HG03039 (cell line): ENCODE results near the gene SPIRE1.
"Not testable (repeated sequence)": the region's sequence is repeated elsewhere in the genome, so short reads cannot be mapped to it uniquely, and the experiment has no call there.

Source experiments
- ATAC-seq: cut with Tn5 transposase; IDR thresholded peaks from one replicate; pipeline ENCODE4 v1.9.1; 2021; ENCODE audit warnings: mild to moderate bottlenecking, moderate library complexity; ENCODE audit not compliant: unreplicated experiment

SPIRE1 gene

DNA sequence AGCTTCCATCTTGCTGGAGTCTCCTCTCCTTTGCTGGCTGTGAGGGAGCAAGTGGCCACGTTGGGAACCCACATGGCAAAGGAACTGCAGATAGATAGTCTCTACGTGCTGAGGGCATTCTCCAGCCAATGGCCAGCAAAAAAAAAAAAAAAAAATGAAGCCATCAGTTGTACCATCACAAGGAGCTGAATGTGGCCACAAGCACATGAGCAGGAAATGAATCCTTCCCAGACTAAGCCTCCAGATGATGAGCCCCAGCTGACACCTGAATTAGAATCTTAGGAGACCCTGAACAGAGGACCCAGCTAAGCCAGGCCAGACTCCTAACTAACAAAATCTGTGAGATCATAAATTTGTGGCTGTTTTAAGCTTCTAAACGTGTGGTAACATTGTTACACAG, 57.9 kb downstream of the SPIRE1 start:
- ATAC-seq, result no peak

DNA sequence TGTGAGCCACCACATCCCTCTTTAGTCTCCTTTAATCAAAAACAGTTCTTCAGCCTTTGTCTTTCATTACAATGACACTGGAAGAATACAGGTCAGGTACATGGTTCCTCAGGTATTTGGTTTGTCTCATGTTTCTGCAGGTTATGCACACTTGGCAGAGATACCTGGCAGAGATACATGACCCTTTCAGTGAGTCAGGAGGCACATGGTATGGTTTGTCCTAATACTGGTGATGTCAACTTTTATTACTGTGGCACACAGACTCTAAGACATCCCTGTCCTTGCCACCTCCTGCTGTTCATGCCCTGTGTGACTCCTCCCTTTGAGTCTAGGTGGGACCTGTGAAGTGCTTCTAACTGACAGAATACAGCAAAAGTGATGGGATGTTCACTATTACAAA, 58.4 kb downstream of the SPIRE1 start:
- no peak for ATAC-seq

DNA sequence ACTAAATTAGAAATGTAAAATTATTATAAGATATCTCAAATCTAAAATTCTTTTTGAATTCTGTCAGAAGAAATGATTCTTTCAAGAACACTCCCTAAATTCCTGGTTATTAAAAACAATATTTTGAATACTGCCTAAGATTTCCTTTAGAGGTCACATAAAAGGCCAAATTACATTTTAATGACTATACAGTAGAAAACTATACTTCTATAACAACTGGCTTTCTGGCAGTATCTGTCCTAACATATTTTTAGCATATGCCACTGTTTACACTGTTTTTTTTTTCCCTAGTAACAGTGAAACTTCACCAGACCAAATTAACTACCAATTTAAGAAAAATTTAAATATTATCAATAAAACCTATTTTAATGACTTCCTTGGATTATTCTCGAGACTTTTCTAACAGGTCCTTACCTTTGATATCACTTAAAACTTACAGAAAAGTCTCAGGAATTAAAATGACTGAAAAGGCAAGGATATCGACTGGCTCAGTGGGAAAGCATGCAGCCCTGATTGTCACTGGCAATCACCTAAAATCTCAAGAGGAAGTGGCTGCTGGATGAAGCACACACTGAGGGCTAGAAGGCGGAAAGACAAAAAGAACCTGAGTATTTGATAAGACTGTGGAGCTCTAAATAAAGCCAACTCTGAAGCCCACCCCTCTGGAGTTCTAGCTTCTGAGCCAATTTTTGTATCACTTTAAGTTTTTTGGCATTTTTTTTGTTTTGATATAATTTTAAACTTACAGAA, 59.6 kb downstream of the SPIRE1 start:
- ATAC-seq, result no peak

DNA sequence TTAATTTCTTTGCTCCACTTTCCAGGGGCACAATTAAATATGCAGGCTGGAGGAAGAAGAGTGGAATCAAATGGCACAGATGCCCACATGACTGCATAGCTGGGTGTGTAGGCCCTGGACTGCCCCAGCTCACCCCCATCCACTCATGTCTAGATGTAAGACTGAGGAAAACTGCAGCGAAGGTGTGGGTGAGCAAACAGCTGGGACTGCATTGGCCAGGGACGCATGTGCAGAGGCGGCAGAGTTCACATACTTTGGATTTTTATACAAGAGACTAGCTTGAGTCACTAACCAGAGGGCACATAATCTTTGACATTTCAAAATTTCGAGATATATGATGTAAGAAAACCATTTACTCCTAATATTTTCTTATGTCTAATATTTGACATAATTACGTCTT, 60.1 kb downstream of the SPIRE1 start:
- no peak for ATAC-seq

DNA sequence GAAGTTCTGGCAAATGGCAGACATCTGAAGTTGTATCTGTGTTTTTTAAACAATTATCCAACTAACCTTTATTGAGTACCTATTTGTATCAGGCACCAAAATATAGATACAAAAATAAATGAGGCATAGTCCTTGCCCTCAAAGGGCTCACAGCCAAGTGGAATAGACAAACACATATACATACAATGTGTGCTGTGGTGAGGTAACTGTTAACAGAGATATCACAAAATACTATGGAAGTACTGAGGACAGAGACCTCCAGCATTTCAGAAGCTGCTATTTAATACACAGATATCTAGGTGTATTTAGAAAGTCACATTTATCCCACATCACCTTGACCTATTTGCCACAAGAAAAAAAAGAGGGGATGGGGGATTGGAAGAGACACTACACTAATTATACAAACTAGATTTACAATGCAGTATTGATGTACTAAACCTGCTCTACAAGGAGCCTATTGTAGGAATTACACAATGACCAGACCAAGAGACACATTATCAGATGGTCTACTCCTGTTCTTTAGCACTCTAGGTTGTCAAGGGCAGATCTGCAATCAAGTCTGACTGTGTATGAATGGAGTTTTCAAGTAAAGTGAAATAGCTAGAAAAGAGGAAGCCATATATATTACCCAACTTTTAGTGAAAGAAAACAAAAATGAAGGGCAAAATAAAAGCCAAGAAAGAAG, 62.2 kb downstream of the SPIRE1 start:
- no peak for ATAC-seq

DNA sequence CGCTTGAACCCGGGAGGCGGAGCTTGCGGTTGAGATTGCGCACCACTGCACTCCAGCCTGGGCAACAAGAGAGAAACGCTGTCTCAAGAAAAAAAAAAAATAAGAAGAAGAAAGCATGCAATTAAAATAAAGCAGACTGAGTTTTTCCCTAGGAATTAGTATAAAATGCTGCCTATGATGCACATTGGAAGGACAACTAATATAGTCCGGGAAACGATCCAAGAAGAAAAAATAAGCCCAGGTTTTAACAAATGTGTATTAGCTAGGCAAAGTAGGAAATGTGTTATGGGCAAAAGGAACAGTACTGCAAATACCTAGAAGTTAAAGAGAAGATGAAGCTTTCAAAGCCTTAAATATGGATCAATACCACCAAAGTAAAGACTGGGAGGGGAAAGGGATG, 64.0 kb downstream of the SPIRE1 start:
- no peak for ATAC-seq

DNA sequence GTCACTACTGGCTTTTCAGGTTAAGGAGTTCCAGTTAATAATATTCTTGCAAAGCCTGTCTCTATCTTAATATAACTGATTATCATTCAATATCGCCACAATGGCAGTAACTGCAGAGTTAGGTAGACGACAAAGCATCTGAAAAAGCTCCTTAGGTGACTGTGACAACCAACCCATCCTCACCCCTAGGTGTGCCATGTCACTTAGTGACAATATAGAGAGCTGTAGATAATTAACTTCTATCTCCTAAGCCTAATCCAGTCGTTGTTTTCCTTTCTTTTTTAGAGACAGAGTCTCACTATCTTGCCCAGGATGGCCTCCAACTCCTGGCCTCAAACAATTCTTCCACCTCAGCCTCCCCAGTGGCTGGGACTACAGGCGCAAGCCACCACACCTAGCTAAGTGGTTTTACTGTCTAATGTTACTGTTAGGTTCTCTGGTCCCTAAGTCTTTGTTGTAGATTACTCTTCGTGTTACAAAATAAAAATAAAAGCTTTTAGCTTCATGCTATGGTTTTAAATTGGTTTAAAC, 65.2 kb downstream of the SPIRE1 start:
- ATAC-seq, result no peak

DNA sequence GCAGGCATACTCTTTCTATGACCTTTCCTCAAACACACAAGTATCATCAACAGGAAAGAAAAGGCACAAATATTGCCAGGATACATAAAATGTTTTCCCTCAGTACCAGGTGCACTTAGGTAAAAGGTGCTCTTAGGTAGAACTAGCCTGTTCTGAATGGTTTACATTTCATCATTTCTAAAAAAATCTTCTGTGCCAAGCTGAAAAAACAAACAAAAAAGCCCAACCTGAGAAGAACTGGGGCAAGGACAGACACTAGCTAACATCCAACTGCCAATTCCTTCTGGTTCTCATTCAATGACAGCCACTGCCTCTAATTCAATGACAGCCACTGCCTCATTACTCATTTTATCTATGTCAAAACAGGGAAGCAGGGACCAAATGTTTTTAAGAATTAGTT, 68.5 kb downstream of the SPIRE1 start:
- ATAC-seq, result no peak

DNA sequence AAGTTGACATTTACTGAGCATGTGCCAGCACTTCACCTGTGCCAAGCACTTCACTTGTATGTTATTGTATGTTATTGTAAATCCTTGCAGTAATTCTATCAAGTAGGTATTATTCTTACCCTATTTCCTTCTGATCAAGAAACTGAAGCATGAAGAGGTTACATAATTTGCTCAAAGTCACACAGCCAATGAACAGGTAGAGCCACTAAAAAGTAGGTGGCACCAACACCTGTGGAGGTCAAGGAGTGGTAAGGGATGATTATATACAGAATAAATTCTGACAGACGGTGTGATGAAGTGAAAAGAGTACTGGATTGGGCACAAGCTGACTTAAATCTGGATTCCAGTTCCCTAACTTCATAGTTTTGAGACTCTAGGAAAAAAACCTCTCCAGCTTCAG, 71.0 kb downstream of the SPIRE1 start:
- ATAC-seq, result no peak

DNA sequence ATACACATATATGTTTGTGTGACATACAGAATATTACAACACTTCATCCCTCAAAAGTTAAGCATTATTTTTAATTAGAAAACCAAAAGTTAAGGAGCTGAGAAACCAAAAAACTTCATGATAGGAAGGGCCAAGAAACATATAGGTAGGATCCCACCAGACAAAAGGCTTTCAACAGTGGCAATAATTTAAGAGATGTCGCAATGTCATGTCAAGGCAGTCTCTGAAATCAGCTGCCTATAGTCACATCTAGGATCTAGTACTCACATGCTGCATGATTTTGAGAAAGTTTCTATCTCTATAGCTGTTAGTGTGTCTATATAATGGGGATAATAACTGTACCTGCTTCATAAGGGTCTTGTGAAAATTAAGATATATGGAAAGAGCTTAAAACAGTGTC, 72.7 kb downstream of the SPIRE1 start:
- ATAC-seq, result no peak

DNA sequence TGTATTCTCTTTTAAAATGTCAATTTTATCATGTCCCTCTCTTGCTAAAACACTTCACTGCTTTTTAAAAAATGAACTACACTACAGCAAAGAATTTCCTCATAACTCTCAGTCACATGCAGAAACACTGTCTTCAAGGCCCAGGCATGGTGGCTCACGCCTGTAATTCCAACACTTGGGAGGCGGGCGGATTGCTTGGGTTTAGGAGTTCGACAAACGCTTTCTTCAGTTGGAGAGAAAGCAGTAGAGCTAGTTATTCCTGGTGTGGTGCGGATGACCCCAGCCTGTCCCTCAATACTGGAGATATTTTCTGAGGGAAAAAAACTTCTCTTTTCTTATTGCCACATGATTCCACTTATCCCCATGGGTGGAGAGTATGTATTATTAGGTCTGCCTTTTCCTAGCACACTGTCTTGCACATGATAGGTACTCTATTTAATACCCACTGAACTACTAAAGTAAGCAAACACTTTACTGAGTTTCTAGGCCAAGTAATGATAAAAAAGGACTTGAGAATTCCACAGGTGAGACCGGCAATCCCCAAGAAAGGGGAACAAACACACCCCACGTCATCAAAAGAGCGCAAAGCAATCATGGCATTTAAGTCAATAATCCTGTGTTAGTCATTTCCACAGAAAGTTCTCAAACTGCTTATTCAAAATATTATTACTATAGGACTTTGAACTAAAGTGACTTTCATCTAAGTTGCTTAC, 77.1 kb downstream of the SPIRE1 start:
- no peak for ATAC-seq

DNA sequence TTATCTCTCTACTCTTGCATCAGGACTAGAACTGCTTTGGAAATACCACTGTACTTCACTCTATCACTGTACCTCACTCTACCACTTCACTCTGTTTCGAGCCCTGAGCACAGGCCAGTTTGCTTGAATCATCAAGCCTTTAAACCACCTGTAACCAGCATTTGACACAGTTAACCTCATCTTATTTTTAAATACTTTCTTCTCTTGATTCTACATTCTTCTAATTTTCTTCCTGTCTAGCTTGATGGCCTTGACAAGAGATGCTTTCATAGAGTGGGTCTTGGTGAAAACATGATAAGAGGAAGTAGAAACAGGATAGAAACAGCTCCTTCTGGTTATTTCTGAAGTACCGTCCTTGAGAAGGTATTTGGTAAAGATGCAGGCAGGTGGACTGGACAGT, 78.1 kb downstream of the SPIRE1 start:
- ATAC-seq, result no peak

DNA sequence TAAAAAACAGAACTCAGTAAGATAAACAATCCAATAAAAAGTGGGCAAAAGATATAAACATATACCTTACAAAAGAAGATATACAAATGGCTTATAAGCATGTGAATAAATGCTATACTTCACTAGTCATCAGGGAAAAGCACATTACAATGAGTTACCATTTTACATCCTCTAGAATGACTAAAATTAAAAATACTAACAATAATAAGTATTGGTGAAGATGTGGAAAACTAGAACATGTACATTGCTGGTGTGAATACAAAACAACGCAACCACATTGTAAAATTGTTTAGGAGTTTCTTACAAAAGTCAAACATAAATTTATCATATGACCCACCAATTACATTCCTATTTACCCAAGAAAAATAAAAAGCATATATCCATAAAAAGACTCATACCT, 80.1 kb downstream of the SPIRE1 start:
- ATAC-seq, result no peak

DNA sequence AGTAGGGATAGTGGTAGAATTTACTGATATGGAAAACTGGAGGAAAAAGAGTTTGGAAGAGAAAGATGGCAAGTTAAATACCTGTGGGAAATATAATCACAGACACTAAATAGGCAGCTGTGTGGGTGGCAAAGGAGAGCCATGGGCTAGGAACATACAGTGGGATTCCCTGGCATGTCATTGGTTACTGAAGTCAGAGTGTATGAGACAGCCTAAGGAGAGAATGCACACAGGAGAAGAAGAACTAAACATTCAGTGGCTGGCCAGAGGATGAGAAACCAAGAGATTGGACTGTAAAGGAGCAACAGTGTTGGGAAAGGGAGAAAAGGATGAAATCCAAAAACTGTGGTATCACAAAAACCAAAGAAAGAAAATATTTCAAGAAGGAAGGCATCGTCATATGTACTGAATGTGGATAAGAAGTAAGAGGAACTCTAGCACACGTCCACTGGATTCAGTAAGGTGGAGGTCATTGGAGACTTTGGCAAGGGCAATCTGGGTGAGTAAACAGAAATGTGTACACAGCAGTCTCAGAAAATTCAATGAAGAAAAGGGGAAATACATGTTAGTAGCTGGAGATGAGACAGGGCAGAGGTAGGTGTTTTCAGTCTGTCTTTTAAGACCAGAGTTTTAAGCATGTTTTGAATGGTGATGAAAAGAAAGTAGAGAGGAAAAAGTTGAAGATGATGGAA, 83.3 kb downstream of the SPIRE1 start:
- no peak for ATAC-seq

DNA sequence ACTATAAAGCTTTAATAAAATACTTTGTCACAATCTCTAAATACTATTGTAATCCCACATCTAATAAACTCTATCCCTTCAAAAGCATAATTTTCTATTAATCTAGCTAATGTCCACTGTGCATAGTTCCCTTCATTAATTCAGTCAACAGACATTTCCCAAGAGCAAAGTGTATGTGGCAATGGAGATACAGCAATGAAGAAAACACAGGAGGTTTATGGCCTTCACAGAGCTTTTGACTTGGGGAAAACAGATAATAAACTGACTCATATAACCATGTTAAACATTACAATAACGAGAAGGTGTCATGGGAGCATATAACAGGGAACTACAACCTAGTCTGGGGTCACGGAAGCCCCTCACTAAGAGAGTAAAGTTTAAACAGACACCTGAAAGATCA, 86.3 kb downstream of the SPIRE1 start:
- ATAC-seq, result no peak

DNA sequence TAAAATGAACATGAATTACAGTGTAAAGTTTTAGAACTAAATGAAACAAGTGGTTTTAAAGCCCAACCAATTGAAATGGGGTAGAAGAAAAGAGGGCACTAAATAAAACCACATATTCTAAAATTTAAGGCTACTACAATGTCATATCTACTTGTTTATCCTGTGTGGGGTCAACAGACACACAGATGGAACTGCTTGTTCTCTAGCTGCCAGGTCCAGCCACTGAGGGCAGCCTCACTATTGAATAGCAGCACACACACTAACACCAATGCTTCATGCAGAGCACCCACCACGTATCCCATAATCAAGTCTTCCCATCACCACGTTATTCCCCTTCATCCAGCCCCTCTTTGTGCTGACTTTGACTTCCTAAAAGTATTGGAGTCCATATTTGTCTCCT, 88.1 kb downstream of the SPIRE1 start:
- ATAC-seq, result no peak

DNA sequence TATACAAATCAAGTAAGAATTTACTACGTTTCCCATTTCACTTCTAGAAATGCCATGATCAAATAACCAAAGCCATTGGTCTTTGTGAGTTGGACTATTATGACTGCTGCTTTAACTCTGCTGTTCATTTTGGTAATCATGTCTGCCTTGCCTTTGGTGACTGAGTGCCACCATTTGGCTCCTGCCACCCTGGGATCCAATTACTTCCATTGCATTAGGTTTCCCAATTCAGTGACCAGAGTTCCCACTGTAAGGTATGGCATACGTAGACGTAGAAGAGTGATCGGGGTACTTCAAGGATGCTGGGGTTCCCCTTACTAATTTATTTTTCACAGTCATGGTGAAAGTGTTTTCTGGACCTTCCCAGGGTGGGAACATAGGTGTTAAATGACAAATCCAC, 90.1 kb downstream of the SPIRE1 start:
- ATAC-seq, result no peak

DNA sequence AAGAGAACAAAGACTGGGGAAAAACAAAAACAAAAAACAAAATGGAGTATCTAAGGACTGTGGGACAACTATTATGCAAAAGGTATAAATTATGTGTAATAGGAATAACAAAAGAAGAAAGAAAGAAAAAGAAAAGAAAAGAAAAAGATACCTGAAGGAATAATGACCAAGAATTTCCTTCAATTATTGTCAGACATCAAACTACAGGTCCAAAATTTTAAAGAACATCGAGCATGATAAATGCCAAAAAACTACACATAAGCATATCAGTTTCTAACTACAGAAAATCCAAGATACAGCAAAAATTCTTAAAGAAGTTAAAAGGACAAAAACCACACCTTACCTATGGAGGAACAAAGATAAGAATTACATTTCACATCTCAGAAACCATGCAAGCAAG, 93.0 kb downstream of the SPIRE1 start:
- no peak for ATAC-seq

DNA sequence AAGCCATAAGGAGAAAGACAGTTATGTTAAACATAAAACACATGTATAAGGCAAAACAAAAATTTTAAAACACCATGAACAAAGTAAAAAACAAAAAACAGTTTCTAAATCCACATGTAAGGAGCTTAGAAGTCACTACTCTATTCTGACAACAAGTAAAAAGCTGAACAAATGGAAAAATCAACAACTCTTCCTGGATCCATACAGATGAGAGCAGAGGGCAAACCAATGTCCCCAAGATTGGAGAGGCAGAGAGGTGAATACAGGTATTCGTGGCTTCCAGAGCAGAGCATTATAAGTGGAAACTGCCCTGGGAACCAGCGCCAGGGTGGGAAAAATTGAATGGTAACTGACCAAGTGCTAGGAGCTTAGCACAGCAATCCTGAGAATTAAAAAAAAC, 93.5 kb downstream of the SPIRE1 start:
- ATAC-seq, result no peak

DNA sequence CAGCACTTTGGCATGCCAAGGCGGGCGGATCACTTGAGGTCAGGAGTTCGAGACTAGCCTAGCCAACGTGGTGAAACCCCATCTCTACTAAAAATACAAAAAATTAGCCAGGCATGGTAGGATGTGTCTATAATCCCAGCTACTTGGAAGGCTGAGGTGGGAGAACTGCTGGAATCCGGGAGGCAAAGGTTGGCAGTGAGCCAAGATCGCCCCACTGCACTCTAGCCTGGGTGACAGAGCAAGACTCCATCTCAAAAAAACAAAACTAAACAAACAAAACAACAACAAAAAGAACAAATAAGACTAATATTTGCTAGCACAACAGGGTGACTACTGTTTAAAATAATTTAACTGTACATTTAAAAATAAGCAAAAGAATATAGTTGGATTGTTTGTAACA, 97.3 kb downstream of the SPIRE1 start:
- ATAC-seq, result not testable (repeated sequence)

DNA sequence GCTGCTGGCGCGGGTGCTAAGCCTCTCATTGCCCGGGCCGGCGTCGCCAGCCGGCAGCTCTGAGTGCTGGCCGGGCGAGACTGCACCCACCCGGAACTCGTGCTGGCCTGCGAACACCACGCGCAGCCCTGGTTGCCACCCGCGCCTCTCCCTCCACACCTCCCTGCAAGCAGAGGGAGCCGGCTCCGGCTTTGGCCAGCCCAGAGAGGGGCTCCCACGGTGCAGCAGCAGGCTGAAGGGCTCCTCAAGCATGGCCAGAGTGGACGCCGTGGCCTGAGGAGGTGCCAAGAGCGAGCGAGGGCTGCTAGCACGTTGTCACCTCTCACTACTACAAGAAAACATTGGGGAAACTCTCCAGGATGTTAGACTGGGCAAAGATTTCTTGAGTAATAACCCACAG, 98.6 kb downstream of the SPIRE1 start:
- ATAC-seq, result no peak
